Measurements from ENCODE around the gene ZNF576.
A peak's percentile ranks its signal among the peaks of the same experiment; 100 is the strongest.

Gene ZNF576

GRCh38 chr19:43560687-43561086 lies 35.7 kb upstream of the ZNF576 start:
- TF ChIP-seq, protein P1, sequence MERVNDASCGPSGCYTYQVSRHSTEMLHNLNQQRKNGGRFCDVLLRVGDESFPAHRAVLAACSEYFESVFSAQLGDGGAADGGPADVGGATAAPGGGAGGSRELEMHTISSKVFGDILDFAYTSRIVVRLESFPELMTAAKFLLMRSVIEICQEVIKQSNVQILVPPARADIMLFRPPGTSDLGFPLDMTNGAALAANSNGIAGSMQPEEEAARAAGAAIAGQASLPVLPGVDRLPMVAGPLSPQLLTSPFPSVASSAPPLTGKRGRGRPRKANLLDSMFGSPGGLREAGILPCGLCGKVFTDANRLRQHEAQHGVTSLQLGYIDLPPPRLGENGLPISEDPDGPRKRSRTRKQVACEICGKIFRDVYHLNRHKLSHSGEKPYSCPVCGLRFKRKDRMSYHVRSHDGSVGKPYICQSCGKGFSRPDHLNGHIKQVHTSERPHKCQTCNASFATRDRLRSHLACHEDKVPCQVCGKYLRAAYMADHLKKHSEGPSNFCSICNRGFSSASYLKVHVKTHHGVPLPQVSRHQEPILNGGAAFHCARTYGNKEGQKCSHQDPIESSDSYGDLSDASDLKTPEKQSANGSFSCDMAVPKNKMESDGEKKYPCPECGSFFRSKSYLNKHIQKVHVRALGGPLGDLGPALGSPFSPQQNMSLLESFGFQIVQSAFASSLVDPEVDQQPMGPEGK (CRISPR knock-in tag; IDR thresholded peaks at IDR 0.05; ENCODE audit: borderline replicate concordance) = no peak
- no peak for TF ChIP-seq ISL1 (CRISPR knock-in tag; IDR thresholded peaks at IDR 0.05)
- no peak for TF ChIP-seq BACH2 (CRISPR knock-in tag; IDR thresholded peaks at IDR 0.05; ENCODE audit: borderline replicate concordance)
- TF ChIP-seq POU6F1 (CRISPR knock-in tag; IDR thresholded peaks at IDR 0.05; ENCODE audit: borderline replicate concordance, low read depth) = no peak
- TF ChIP-seq, protein P2, sequence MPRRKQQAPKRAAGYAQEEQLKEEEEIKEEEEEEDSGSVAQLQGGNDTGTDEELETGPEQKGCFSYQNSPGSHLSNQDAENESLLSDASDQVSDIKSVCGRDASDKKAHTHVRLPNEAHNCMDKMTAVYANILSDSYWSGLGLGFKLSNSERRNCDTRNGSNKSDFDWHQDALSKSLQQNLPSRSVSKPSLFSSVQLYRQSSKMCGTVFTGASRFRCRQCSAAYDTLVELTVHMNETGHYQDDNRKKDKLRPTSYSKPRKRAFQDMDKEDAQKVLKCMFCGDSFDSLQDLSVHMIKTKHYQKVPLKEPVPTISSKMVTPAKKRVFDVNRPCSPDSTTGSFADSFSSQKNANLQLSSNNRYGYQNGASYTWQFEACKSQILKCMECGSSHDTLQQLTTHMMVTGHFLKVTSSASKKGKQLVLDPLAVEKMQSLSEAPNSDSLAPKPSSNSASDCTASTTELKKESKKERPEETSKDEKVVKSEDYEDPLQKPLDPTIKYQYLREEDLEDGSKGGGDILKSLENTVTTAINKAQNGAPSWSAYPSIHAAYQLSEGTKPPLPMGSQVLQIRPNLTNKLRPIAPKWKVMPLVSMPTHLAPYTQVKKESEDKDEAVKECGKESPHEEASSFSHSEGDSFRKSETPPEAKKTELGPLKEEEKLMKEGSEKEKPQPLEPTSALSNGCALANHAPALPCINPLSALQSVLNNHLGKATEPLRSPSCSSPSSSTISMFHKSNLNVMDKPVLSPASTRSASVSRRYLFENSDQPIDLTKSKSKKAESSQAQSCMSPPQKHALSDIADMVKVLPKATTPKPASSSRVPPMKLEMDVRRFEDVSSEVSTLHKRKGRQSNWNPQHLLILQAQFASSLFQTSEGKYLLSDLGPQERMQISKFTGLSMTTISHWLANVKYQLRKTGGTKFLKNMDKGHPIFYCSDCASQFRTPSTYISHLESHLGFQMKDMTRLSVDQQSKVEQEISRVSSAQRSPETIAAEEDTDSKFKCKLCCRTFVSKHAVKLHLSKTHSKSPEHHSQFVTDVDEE (CRISPR knock-in tag; IDR thresholded peaks at IDR 0.05) = no peak
- TF ChIP-seq ZNF565 (CRISPR knock-in tag; conservative IDR thresholded peaks at IDR 0.05; ENCODE audit: low read depth) = no peak
- TF ChIP-seq, protein P3, sequence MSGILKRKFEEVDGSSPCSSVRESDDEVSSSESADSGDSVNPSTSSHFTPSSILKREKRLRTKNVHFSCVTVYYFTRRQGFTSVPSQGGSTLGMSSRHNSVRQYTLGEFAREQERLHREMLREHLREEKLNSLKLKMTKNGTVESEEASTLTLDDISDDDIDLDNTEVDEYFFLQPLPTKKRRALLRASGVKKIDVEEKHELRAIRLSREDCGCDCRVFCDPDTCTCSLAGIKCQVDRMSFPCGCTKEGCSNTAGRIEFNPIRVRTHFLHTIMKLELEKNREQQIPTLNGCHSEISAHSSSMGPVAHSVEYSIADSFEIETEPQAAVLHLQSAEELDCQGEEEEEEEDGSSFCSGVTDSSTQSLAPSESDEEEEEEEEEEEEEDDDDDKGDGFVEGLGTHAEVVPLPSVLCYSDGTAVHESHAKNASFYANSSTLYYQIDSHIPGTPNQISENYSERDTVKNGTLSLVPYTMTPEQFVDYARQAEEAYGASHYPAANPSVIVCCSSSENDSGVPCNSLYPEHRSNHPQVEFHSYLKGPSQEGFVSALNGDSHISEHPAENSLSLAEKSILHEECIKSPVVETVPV (CRISPR knock-in tag; IDR thresholded peaks at IDR 0.05) = no peak
- TF ChIP-seq CREB5 (CRISPR knock-in tag; IDR thresholded peaks at IDR 0.05; ENCODE audit: low read depth) = no peak
- no peak for TF ChIP-seq SNAI2 (CRISPR knock-in tag; IDR thresholded peaks at IDR 0.05)
- no peak for TF ChIP-seq TCF4 (CRISPR knock-in tag; IDR thresholded peaks at IDR 0.05; ENCODE audit: borderline replicate concordance)
- no peak for TF ChIP-seq ZFP3 (CRISPR knock-in tag; IDR thresholded peaks at IDR 0.05)
- TF ChIP-seq OSR1 (CRISPR knock-in tag; IDR thresholded peaks at IDR 0.05) = no peak
- no peak for TF ChIP-seq PPARA (CRISPR knock-in tag; IDR thresholded peaks at IDR 0.05; ENCODE audit: borderline replicate concordance)
- TF ChIP-seq RARB (CRISPR knock-in tag; IDR thresholded peaks at IDR 0.05) = no peak
- TF ChIP-seq ZFP30 (CRISPR knock-in tag; IDR thresholded peaks at IDR 0.05) = no peak
- TF ChIP-seq TOX (CRISPR knock-in tag; IDR thresholded peaks at IDR 0.05; ENCODE audit: borderline replicate concordance) = no peak
- TF ChIP-seq ZNF70 (CRISPR knock-in tag; IDR thresholded peaks at IDR 0.05) = no peak
- TF ChIP-seq CSDC2 (CRISPR knock-in tag; IDR thresholded peaks at IDR 0.05) = no peak
- peak; percentile 30; the same call in 2 of the 3 replicates for ATAC-seq

DNA sequence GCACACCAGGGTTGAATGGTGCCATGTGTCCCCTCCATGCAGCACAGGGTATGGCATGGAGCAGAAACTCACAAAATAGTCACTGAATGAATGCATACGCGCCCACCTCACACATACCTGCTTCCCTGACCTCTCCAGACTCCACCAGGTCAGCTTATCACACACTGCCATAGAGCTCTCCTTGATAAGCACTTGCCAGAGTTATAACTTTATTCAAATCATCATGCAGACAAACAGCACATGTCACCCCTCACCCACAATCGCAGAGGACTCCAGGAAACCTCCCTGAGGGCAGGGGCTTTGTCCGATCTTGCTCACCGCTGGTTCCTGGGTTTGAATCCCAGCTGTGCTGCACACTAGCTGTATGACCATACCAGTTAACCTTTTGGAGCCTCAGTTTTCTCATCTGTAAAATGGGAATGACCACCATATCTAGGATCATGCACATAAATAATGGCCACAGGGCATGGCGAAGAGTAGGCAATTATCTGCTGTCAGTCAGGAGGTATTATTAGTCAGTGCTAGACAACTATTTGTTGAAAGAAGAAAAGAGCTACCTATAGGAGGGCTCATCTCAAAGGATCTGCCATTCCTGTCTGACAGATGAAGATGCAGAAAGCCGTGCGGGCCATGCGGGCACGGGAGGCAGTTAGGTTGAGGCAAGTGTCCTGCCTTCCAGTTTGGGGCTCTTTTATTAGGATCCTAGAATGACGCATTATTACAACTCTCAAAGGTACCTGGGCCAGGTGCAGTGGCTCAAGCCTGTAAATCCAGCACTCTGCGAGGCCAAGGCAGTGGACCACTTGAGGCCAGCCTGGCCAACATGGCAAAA lies 35.0 kb upstream of the ZNF576 start:
- TF ChIP-seq CREB5 (CRISPR knock-in tag; IDR thresholded peaks at IDR 0.05; ENCODE audit: low read depth) = no peak
- no peak for TF ChIP-seq PPARA (CRISPR knock-in tag; IDR thresholded peaks at IDR 0.05; ENCODE audit: borderline replicate concordance)
- no peak for TF ChIP-seq ZNF70 (CRISPR knock-in tag; IDR thresholded peaks at IDR 0.05)
- TF ChIP-seq SNAI2 (CRISPR knock-in tag; IDR thresholded peaks at IDR 0.05) = no peak
- TF ChIP-seq ZNF565 (CRISPR knock-in tag; conservative IDR thresholded peaks at IDR 0.05; ENCODE audit: low read depth) = no peak
- TF ChIP-seq TCF4 (CRISPR knock-in tag; IDR thresholded peaks at IDR 0.05; ENCODE audit: borderline replicate concordance) = no peak
- no peak for TF ChIP-seq TOX (CRISPR knock-in tag; IDR thresholded peaks at IDR 0.05; ENCODE audit: borderline replicate concordance)
- TF ChIP-seq OSR1 (CRISPR knock-in tag; IDR thresholded peaks at IDR 0.05) = no peak
- TF ChIP-seq ESRRG (CRISPR knock-in tag; IDR thresholded peaks at IDR 0.05) = no peak
- TF ChIP-seq GLIS3 (CRISPR knock-in tag; IDR thresholded peaks at IDR 0.05) = no peak
- no peak for TF ChIP-seq ZC3H10 (CRISPR knock-in tag; IDR thresholded peaks at IDR 0.05)
- TF ChIP-seq ISL1 (CRISPR knock-in tag; IDR thresholded peaks at IDR 0.05) = no peak
- TF ChIP-seq ZNF8 (CRISPR knock-in tag; IDR thresholded peaks at IDR 0.05) = no peak
- no peak for TF ChIP-seq BACH2 (CRISPR knock-in tag; IDR thresholded peaks at IDR 0.05; ENCODE audit: borderline replicate concordance)
- no peak for ATAC-seq
